HCT116 (cell line): ENCODE measurements around the gene YEATS4. TPM values are rescaled to one million over a fixed set of nuclear protein-coding genes. Genes with fewer than 3 reads are reported as not detected.

Experiments used
- ATAC-seq: fragments of 200-7000 bp; cut with Tn5 transposase; 2 replicates; pipeline ENCODE4 v1.9.1; 2020; ENCODE audit warnings: mild to moderate bottlenecking, moderate library complexity
- BruUV-seq: library from RNA; stranded (reverse); fragments of 400-500 nt; replicated peaks from 2 replicates; lab custom pipeline; 2021; lab: Mats Ljungman, UMichigan
- CTCF ChIA-PET: fragments of 300-600 bp; sonication (Branson Sonifier 250); formaldehyde crosslinking; loops from one replicate; lab custom pipeline; 2021; ENCODE audit warnings: antibody characterized with exemption; lab: Charles Lee
- POLR2A ChIA-PET: fragments of 300-600, 350-600 bp; sonication (Branson Sonifier 250); formaldehyde crosslinking; loops from one replicate; lab custom pipeline; 2021; ENCODE audit warnings: antibody characterized with exemption; lab: Charles Lee
- RAD21 ChIA-PET, 2 experiments: fragments of 300-600 bp; sonication (Branson Sonifier 250); formaldehyde crosslinking; loops; one replicate each; lab custom pipeline; 2023; ENCODE audit warnings: low total read pairs in 2 of 2; ENCODE audit not compliant: uncharacterized antibody in 2 of 2, unreplicated experiment in 2 of 2, low non-redundant PET in 1 of 2; lab: Charles Lee
- DNase-seq: peaks from one replicate; pipeline ENCODE4 v3.0.0-alpha.2; 2010; ENCODE audit warnings: low read depth, low spot score
- H2AFZ ChIP-seq: fragments of 200-600 bp; shearing (Covaris generic), sonication (generic); 2 replicates; pipeline ENCODE4 v1.6.1; 2017; ENCODE audit warnings: low read depth, mixed run types, mixed read lengths, antibody characterized with exemption, low read length; ENCODE audit not compliant: poor library complexity, severe bottlenecking
- H3K27ac ChIP-seq: 2 replicates; pipeline ENCODE4 v1.5.1; 2012; ENCODE audit warnings: low read depth, low read length
- H3K27me3 ChIP-seq: fragments of 200-600 bp; sonication (generic); 2 replicates; pipeline ENCODE4 v1.6.1; 2016; ENCODE audit warnings: mixed run types, low read length, mixed read lengths; ENCODE audit not compliant: insufficient read depth
- H3K36me3 ChIP-seq, 2 experiments: fragments of 200-500 bp in 1 of 2; fragments of 200-600 bp in 1 of 2; sonication (Bioruptor generic) in 1 of 2; sonication (generic) in 1 of 2; 2 replicates each; pipeline versions ENCODE4 v1.5.1 to v1.6.1; 2014 to 2016; ENCODE audit warnings: low read length in 2 of 2, inconsistent platforms in 1 of 2, mixed read lengths in 1 of 2, mixed run types in 1 of 2; ENCODE audit not compliant: insufficient read depth in 2 of 2, control insufficient read depth in 1 of 2
- H3K4me1 ChIP-seq, 2 experiments: fragments of 200-600 bp in 1 of 2; sonication (generic) in 1 of 2; 2 replicates each; pipeline versions ENCODE4 v1.5.1 to v1.6.1; 2012 to 2017; ENCODE audit warnings: low read length in 2 of 2, inconsistent platforms in 1 of 2, mild to moderate bottlenecking in 1 of 2, mixed read lengths in 1 of 2, mixed run types in 1 of 2, moderate library complexity in 1 of 2; ENCODE audit not compliant: insufficient read depth in 2 of 2, control insufficient read depth in 1 of 2
- H3K4me2 ChIP-seq: fragments of 200-600 bp; sonication (generic); 2 replicates; pipeline ENCODE4 v1.6.1; 2017; ENCODE audit warnings: mixed run types, low read length, mixed read lengths
- H3K4me3 ChIP-seq, 2 experiments: fragments of 200-600 bp in 1 of 2; sonication (generic) in 1 of 2; replicated peaks in 1 of 2; 2 replicates each; pipeline ENCODE4 v1.5.1; 2011 to 2016; ENCODE audit warnings: low read length in 2 of 2, control low read depth in 1 of 2, low read depth in 1 of 2, mild to moderate bottlenecking in 1 of 2, mixed read lengths in 1 of 2, mixed run types in 1 of 2
- H3K79me2 ChIP-seq: fragments of 200-600 bp; sonication (generic); 2 replicates; pipeline ENCODE4 v1.6.1; 2017; ENCODE audit warnings: mild to moderate bottlenecking, mixed run types, low read length, moderate library complexity, mixed read lengths; ENCODE audit not compliant: insufficient read depth
- H3K9ac ChIP-seq: fragments of 200-600 bp; sonication (generic); 2 replicates; pipeline ENCODE4 v1.6.1; 2016; ENCODE audit warnings: low read length, mixed read lengths
- H3K9me2 ChIP-seq: fragments of 200-600 bp; sonication (generic), shearing (Covaris generic); 2 replicates; pipeline ENCODE4 v1.6.1; 2017; ENCODE audit warnings: mixed run types, mild to moderate bottlenecking, moderate library complexity; ENCODE audit not compliant: insufficient read depth
- H3K9me3 ChIP-seq, 2 experiments: fragments of 200-500 bp in 1 of 2; fragments of 200-600 bp in 1 of 2; sonication (Bioruptor generic) in 1 of 2; sonication (generic) in 1 of 2; 2 replicates each; pipeline ENCODE4 v1.6.1; 2014 to 2017; ENCODE audit warnings: low read length in 2 of 2, mixed read lengths in 2 of 2, inconsistent platforms in 1 of 2, low read depth in 1 of 2, mild to moderate bottlenecking in 1 of 2, mixed run types in 1 of 2, moderate library complexity in 1 of 2; ENCODE audit not compliant: control insufficient read depth in 1 of 2, insufficient read depth in 1 of 2
- H4K20me1 ChIP-seq: fragments of 200-600 bp; sonication (generic), shearing (Covaris generic); 2 replicates; pipeline ENCODE4 v1.6.1; 2017; ENCODE audit warnings: mixed run types, mild to moderate bottlenecking, moderate library complexity; ENCODE audit not compliant: insufficient read depth
- ATF3 ChIP-seq: IDR thresholded peaks from 2 replicates; pipeline ENCODE4 v1.6.1; 2012
- CEBPB ChIP-seq: IDR thresholded peaks from 2 replicates; pipeline ENCODE4 v1.6.1; 2012; ENCODE audit warnings: low read depth
- CTCF ChIP-seq, 3 experiments: fragments of 200-600 bp in 1 of 3; sonication (generic) in 1 of 3; IDR thresholded peaks in 2 of 3; conservative IDR thresholded peaks in 1 of 3; 2 replicates each; pipeline ENCODE4 v1.5.1; 2012 to 2017; ENCODE audit warnings: low read depth in 2 of 3, low read length in 2 of 3, antibody characterized with exemption in 1 of 3, borderline replicate concordance in 1 of 3, control low read depth in 1 of 3, mild to moderate bottlenecking in 1 of 3, mixed read lengths in 1 of 3, mixed run types in 1 of 3, moderate library complexity in 1 of 3; ENCODE audit not compliant: insufficient read depth in 1 of 3
- EGR1 ChIP-seq: IDR thresholded peaks from 2 replicates; pipeline ENCODE4 v1.6.1; 2012; ENCODE audit warnings: low read depth
- ELF1 ChIP-seq: IDR thresholded peaks from 2 replicates; pipeline ENCODE4 v1.6.1; 2012; ENCODE audit warnings: low read depth, borderline replicate concordance
- EZH2 ChIP-seq: fragments of 200-600 bp; sonication (generic); IDR thresholded peaks from 2 replicates; pipeline ENCODE4 v1.6.1; 2017; ENCODE audit warnings: antibody characterized with exemption, mixed run types
- FOSL1 ChIP-seq: IDR thresholded peaks from 2 replicates; pipeline ENCODE4 v1.6.1; 2012; ENCODE audit warnings: low read depth
- JUND ChIP-seq: IDR thresholded peaks from 2 replicates; pipeline ENCODE4 v1.6.1; 2012
- MAX ChIP-seq: IDR thresholded peaks from 2 replicates; pipeline ENCODE4 v1.6.1; 2012
- POLR2AphosphoS5 ChIP-seq: IDR thresholded peaks from 2 replicates; pipeline ENCODE4 v1.6.1; 2011; ENCODE audit warnings: mild to moderate bottlenecking, low read depth, low read length, moderate library complexity
- REST ChIP-seq: IDR thresholded peaks from 2 replicates; pipeline ENCODE4 v1.6.1; 2012; ENCODE audit warnings: low read depth
- SRF ChIP-seq: IDR thresholded peaks from 2 replicates; pipeline ENCODE4 v1.6.1; 2012; ENCODE audit warnings: low read depth
- TCF7L2 ChIP-seq: IDR thresholded peaks from 2 replicates; pipeline ENCODE4 v1.7.0; 2011; ENCODE audit warnings: borderline replicate concordance, inconsistent platforms; ENCODE audit not compliant: insufficient read depth, insufficient read length; ENCODE audit errors: extremely low read depth
- YY1 ChIP-seq: IDR thresholded peaks from 2 replicates; pipeline ENCODE4 v1.6.1; 2011; ENCODE audit warnings: low read length, low read depth, moderate library complexity, mild to moderate bottlenecking; ENCODE audit not compliant: insufficient replicate concordance; ENCODE audit errors: extremely low read depth
- intact Hi-C: fragments of 100-400 bp; cut with micrococcal nuclease; formaldehyde crosslinking; loops from 2 replicates; pipeline ENCODE4 v1.10.0; 2022
- total RNA-seq: library from RNA; stranded (reverse); gene quantifications from one replicate; pipeline ENCODE4 v1.2.1, GENCODE V29; 2021; ENCODE audit not compliant: unreplicated experiment

The YEATS4 gene
- total RNA-seq, 1 experiment from 2014 or later = 32.0 TPM

GRCh38 chr12:69437073-69437472 is 77.5 kb downstream of the YEATS4 start:
- TF ChIP-seq EGR1 = no peak
- TF ChIP-seq MAX = no peak
- TF ChIP-seq YY1 = no peak
- no peak for TF ChIP-seq ELF1
- ATAC-seq = no peak
- RAD21 ChIA-PET = no interaction called here

GRCh38 chr12:69438539-69438938 is 79.0 kb downstream of the YEATS4 start:
- no peak overlapping the region for H3K4me2 ChIP-seq
- ATAC-seq (no peak), DNase-seq (no peak)
- no peaks in the 10 kb centered on the region for H3K79me2 ChIP-seq
- intact Hi-C loops = no loop called here
- no peak overlapping the region for H3K9ac ChIP-seq
- H3K36me3 ChIP-seq = no peaks in the 10 kb centered on the region
- H3K4me3 ChIP-seq = no peak overlapping the region
- ChIA-PET CTCF (no interaction called here), RAD21 (no interaction called here), POLR2A (no interaction called here)
- H3K4me1 ChIP-seq = no peaks in the 10 kb centered on the region
- H2AFZ ChIP-seq = no peak overlapping the region
- no peaks in the 10 kb centered on the region for H3K27me3 ChIP-seq
- TF ChIP-seq ATF3 (no peak), POLR2AphosphoS5 (no peak), SRF (no peak), FOSL1 (no peak), JUND (no peak), YY1 (no peak), TCF7L2 (no peak), CTCF (IDR thresholded peaks at IDR 0.05 in 2 of 3, conservative IDR thresholded peaks at IDR 0.05 in 1 of 3; ENCODE audit: borderline replicate concordance in 1 of 3, insufficient read depth in 1 of 3, low read depth in 2 of 3, low read length in 2 of 3) (no peak), CEBPB (no peak), EZH2 (no peak), REST (no peak)
- H3K27ac ChIP-seq = no peak overlapping the region
- H4K20me1 ChIP-seq = no peaks in the 10 kb centered on the region
- BruUV-seq = no TSS peak
- no peaks in the 10 kb centered on the region for H3K9me2 ChIP-seq
- no peaks in the 10 kb centered on the region for H3K9me3 ChIP-seq

More at GRCh38 chr12:69437073-69437472, 77.5 kb downstream of the YEATS4 start:
- CTCF ChIA-PET = no interaction called here
- Histone ChIP-seq H3K4me2 (no peak overlapping the region), H2AFZ (no peak overlapping the region), H3K4me3 (no peak overlapping the region), H4K20me1 (no peaks in the 10 kb centered on the region), H3K9ac (no peak overlapping the region), H3K4me1 (no peaks in the 10 kb centered on the region), H3K9me3 (no peaks in the 10 kb centered on the region), H3K27ac (no peak overlapping the region), H3K79me2 (no peaks in the 10 kb centered on the region), H3K36me3 (no peaks in the 10 kb centered on the region), H3K9me2 (no peaks in the 10 kb centered on the region), H3K27me3 (no peaks in the 10 kb centered on the region)
- no peak for DNase-seq
- no TSS peak for BruUV-seq
- intact Hi-C loops = no loop called here
- POLR2A ChIA-PET = no interaction called here
